GM23338 (cell line): Measurements from ENCODE around the gene ZNF292. TPM values are rescaled to one million over a fixed set of nuclear protein-coding genes. Genes with fewer than 3 reads are reported as not detected.

Experiments used
- ATAC-seq: fragments of 200-7000 bp; cut with Tn5 transposase; 3 replicates; pipeline ENCODE4 v1.9.1; 2020
- DNase-seq: peaks from one replicate; pipeline ENCODE4 v3.0.0-alpha.2; 2015; ENCODE audit warnings: low spot score
- H2AFZ ChIP-seq: fragments of 200-600 bp; sonication (generic); 2 replicates; pipeline ENCODE4 v1.8.0; 2016; ENCODE audit warnings: antibody characterized with exemption, mild to moderate bottlenecking, moderate library complexity
- H3F3A ChIP-seq: fragments of 200-600 bp; sonication (generic); replicated peaks from 2 replicates; pipeline ENCODE4 v1.8.0; 2017; ENCODE audit warnings: antibody characterized with exemption, mixed run types, low read depth
- H3K27ac ChIP-seq: fragments of 200-600 bp; sonication (generic); 2 replicates; pipeline ENCODE4 v1.6.1; 2016; ENCODE audit warnings: low read depth
- H3K27me3 ChIP-seq: fragments of 200-600 bp; sonication (generic); 2 replicates; pipeline ENCODE4 v1.8.0; 2016; ENCODE audit warnings: mild to moderate bottlenecking, mixed run types, moderate library complexity; ENCODE audit not compliant: insufficient read depth
- H3K36me3 ChIP-seq: fragments of 200-600 bp; sonication (generic); 2 replicates; pipeline ENCODE4 v1.8.0; 2016; ENCODE audit warnings: mild to moderate bottlenecking; ENCODE audit not compliant: insufficient read depth
- H3K4me1 ChIP-seq: fragments of 200-600 bp; sonication (generic); 2 replicates; pipeline ENCODE4 v1.8.0; 2016; ENCODE audit warnings: mild to moderate bottlenecking, moderate library complexity; ENCODE audit not compliant: insufficient read depth
- H3K4me2 ChIP-seq: fragments of 200-600 bp; sonication (generic); 2 replicates; pipeline ENCODE4 v1.7.1; 2017; ENCODE audit warnings: mixed run types
- H3K4me3 ChIP-seq: fragments of 200-600 bp; sonication (generic); 2 replicates; pipeline ENCODE4 v1.6.1; 2016; ENCODE audit warnings: mixed run types
- H3K79me2 ChIP-seq: fragments of 200-600 bp; sonication (generic); replicated peaks from 2 replicates; pipeline ENCODE4 v1.8.0; 2017; ENCODE audit warnings: mild to moderate bottlenecking; ENCODE audit not compliant: insufficient read depth
- H3K9me2 ChIP-seq: fragments of 200-600 bp; sonication (generic); 2 replicates; pipeline ENCODE4 v1.8.0; 2017; ENCODE audit not compliant: insufficient read depth
- H4K20me1 ChIP-seq: fragments of 200-600 bp; sonication (generic); replicated peaks from 2 replicates; pipeline ENCODE4 v1.8.0; 2017; ENCODE audit warnings: mild to moderate bottlenecking; ENCODE audit not compliant: insufficient read depth
- H3K27ac Mint-ChIP-seq: 2 replicates; pipeline ENCODE4 v1.8.0; 2020; ENCODE audit warnings: inconsistent platforms, mild to moderate bottlenecking, moderate library complexity, mixed read lengths
- H3K27me3 Mint-ChIP-seq: 3 replicates; pipeline ENCODE4 v1.8.0; 2022; ENCODE audit warnings: low read depth, mild to moderate bottlenecking, moderate library complexity, mixed read lengths, inconsistent platforms; ENCODE audit not compliant: insufficient read depth, poor library complexity
- H3K36me3 Mint-ChIP-seq: 3 replicates; pipeline ENCODE4 v1.8.0; 2021; ENCODE audit warnings: low read depth, mild to moderate bottlenecking, inconsistent platforms, moderate library complexity, mixed read lengths
- H3K4me1 Mint-ChIP-seq: 3 replicates; pipeline ENCODE4 v1.8.0; 2020; ENCODE audit warnings: mild to moderate bottlenecking, inconsistent platforms, mixed read lengths
- H3K4me3 Mint-ChIP-seq: 3 replicates; pipeline ENCODE4 v1.8.0; 2021; ENCODE audit warnings: moderate library complexity, mild to moderate bottlenecking, inconsistent platforms, mixed read lengths
- H3K9me3 Mint-ChIP-seq: 3 replicates; pipeline ENCODE4 v1.8.0; 2020; ENCODE audit warnings: moderate library complexity, mild to moderate bottlenecking, inconsistent platforms, mixed read lengths
- EZH2phosphoT487 ChIP-seq: fragments of 200-600 bp; sonication (generic); IDR thresholded peaks from one replicate; pipeline ENCODE4 v1.8.1; 2018; ENCODE audit warnings: antibody characterized with exemption; ENCODE audit not compliant: unreplicated experiment
- POLR2AphosphoS5 ChIP-seq: IDR thresholded peaks from 2 replicates; pipeline ENCODE4 v1.6.1; 2016; ENCODE audit warnings: antibody characterized with exemption, low read depth
- polyA plus RNA-seq: library from polyadenylated mRNA; unstranded; fragments of >200 nt; fragmentation: Nextera tagmentation; extraction: Ambion mirVana; gene quantifications from 2 replicates; pipeline ENCODE4 v1.2.1, GENCODE V29; 2016
- total RNA-seq: library from RNA; depleted of rRNA; stranded (reverse); fragments of >200 nt; shearing (Covaris generic); gene quantifications from 2 replicates; pipeline ENCODE4 v1.2.3, GENCODE V29; 2014
- TF ChIP-seq, protein P1 (sequence below), 2 experiments: fragments of 200-600 bp in 1 of 2; sonication (generic) in 1 of 2; conservative IDR thresholded peaks; 2 replicates each; pipeline versions ENCODE4 v1.5.1 to v1.6.1; 2016 to 2017; ENCODE audit warnings: antibody characterized with exemption in 2 of 2, low read depth in 2 of 2, mild to moderate bottlenecking in 2 of 2, moderate library complexity in 1 of 2
- TF ChIP-seq, protein P2 (sequence below): fragments of 250-450 bp; sonication (Bioruptor Pico); IDR thresholded peaks from 2 replicates; pipeline ENCODE4 v1.5.0; 2020; ENCODE audit warnings: mild to moderate bottlenecking, moderate library complexity

The ZNF292 gene
- total and polyA plus RNA-seq, 2 experiments from 2014 or later, result 45.7 to 67.9 TPM

DNA sequence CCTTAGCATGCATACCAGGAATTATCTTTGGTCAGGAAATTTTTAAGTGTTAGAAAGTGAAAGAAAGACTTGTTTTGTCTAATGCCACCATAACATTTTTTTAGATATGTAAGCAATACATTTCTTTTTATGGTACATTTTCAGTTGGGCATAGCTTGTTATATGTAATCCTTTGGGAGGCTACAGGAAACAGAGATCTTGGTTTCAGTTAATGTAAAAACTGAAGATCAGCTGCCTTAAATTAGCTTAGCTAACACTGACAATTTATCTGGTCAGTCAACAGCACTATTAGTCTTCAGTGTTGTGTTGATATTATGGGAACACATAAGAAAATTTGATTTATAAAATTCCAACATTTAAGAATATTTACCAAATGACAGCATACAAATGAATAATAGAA is 88.4 kb downstream of the ZNF292 start (continued):
- TF ChIP-seq, protein P1, sequence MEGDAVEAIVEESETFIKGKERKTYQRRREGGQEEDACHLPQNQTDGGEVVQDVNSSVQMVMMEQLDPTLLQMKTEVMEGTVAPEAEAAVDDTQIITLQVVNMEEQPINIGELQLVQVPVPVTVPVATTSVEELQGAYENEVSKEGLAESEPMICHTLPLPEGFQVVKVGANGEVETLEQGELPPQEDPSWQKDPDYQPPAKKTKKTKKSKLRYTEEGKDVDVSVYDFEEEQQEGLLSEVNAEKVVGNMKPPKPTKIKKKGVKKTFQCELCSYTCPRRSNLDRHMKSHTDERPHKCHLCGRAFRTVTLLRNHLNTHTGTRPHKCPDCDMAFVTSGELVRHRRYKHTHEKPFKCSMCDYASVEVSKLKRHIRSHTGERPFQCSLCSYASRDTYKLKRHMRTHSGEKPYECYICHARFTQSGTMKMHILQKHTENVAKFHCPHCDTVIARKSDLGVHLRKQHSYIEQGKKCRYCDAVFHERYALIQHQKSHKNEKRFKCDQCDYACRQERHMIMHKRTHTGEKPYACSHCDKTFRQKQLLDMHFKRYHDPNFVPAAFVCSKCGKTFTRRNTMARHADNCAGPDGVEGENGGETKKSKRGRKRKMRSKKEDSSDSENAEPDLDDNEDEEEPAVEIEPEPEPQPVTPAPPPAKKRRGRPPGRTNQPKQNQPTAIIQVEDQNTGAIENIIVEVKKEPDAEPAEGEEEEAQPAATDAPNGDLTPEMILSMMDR (conservative IDR thresholded peaks at IDR 0.05; ENCODE audit: low read depth in 2 of 2), result no peak
- TF ChIP-seq, protein P2, sequence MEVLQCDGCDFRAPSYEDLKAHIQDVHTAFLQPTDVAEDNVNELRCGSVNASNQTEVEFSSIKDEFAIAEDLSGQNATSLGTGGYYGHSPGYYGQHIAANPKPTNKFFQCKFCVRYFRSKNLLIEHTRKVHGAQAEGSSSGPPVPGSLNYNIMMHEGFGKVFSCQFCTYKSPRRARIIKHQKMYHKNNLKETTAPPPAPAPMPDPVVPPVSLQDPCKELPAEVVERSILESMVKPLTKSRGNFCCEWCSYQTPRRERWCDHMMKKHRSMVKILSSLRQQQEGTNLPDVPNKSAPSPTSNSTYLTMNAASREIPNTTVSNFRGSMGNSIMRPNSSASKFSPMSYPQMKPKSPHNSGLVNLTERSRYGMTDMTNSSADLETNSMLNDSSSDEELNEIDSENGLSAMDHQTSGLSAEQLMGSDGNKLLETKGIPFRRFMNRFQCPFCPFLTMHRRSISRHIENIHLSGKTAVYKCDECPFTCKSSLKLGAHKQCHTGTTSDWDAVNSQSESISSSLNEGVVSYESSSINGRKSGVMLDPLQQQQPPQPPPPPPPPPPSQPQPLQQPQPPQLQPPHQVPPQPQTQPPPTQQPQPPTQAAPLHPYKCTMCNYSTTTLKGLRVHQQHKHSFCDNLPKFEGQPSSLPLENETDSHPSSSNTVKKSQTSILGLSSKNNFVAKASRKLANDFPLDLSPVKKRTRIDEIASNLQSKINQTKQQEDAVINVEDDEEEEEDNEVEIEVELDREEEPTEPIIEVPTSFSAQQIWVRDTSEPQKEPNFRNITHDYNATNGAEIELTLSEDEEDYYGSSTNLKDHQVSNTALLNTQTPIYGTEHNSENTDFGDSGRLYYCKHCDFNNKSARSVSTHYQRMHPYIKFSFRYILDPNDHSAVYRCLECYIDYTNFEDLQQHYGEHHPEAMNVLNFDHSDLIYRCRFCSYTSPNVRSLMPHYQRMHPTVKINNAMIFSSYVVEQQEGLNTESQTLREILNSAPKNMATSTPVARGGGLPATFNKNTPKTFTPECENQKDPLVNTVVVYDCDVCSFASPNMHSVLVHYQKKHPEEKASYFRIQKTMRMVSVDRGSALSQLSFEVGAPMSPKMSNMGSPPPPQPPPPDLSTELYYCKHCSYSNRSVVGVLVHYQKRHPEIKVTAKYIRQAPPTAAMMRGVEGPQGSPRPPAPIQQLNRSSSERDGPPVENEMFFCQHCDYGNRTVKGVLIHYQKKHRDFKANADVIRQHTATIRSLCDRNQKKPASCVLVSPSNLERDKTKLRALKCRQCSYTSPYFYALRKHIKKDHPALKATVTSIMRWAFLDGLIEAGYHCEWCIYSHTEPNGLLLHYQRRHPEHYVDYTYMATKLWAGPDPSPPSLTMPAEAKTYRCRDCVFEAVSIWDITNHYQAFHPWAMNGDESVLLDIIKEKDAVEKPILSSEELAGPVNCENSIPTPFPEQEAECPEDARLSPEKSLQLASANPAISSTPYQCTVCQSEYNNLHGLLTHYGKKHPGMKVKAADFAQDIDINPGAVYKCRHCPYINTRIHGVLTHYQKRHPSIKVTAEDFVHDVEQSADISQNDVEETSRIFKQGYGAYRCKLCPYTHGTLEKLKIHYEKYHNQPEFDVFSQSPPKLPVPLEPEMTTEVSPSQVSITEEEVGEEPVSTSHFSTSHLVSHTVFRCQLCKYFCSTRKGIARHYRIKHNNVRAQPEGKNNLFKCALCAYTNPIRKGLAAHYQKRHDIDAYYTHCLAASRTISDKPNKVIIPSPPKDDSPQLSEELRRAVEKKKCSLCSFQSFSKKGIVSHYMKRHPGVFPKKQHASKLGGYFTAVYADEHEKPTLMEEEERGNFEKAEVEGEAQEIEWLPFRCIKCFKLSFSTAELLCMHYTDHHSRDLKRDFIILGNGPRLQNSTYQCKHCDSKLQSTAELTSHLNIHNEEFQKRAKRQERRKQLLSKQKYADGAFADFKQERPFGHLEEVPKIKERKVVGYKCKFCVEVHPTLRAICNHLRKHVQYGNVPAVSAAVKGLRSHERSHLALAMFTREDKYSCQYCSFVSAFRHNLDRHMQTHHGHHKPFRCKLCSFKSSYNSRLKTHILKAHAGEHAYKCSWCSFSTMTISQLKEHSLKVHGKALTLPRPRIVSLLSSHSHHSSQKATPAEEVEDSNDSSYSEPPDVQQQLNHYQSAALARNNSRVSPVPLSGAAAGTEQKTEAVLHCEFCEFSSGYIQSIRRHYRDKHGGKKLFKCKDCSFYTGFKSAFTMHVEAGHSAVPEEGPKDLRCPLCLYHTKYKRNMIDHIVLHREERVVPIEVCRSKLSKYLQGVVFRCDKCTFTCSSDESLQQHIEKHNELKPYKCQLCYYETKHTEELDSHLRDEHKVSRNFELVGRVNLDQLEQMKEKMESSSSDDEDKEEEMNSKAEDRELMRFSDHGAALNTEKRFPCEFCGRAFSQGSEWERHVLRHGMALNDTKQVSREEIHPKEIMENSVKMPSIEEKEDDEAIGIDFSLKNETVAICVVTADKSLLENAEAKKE (CRISPR knock-in tag), result no peak
- TF ChIP-seq EZH2phosphoT487, result no peak

DNA sequence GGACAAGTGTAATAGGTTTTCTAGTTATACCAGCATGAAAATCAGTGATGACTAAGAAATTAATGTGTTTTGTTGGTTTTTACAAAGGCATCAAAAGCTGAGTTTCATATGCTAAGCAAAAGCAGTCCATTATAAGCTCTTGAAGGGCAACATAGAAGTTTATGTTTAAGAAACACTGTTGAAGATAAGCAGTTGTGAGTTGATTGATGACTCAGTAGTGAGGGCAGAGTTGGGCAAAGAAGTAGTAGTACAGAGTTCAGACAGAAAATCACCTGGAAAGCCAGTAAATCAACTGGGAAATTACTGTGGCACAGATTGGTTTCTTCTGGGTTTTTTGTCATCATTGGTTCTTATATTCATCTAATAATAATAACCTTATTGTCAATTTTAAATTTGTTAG is 89.0 kb downstream of the ZNF292 start:
- DNase-seq (no peak), ATAC-seq (no peak)
- H3K4me3 ChIP-seq, result no peak overlapping the region
- Mint-ChIP-seq H3K4me1 (no peaks in the 10 kb centered on the region), H3K4me3 (no peak overlapping the region), H3K27me3 (peaks cover 5% of the 10 kb centered on the region), H3K27ac (no peak overlapping the region; the same call in 1 of the 2 replicates), H3K36me3 (peaks cover 71% of the 10 kb centered on the region), H3K9me3 (peaks cover 14% of the 10 kb centered on the region; the same call in 2 of the 3 replicates)
- no peak overlapping the region for H3K27ac ChIP-seq
- H3K4me2 ChIP-seq, result no peak overlapping the region
- TF ChIP-seq, protein P1 (conservative IDR thresholded peaks at IDR 0.05; ENCODE audit: low read depth in 2 of 2), result no peak
- TF ChIP-seq POLR2AphosphoS5, result no peak
- H3F3A ChIP-seq, result no peaks in the 10 kb centered on the region
- no peaks in the 10 kb centered on the region for H3K4me1 ChIP-seq
- H3K79me2 ChIP-seq, result peaks cover 5% of the 10 kb centered on the region
- H3K36me3 ChIP-seq, result peaks cover 22% of the 10 kb centered on the region; the same call in 1 of the 2 replicates
- H4K20me1 ChIP-seq, result peaks cover 9% of the 10 kb centered on the region; the same call in 1 of the 2 replicates
- no peaks in the 10 kb centered on the region for H3K27me3 ChIP-seq
- H2AFZ ChIP-seq, result no peak overlapping the region
- no peaks in the 10 kb centered on the region for H3K9me2 ChIP-seq
